Testis (tissue), 3 donors: Measurements from ENCODE around the gene R3HDM2. TPM values are rescaled to one million over a fixed set of nuclear protein-coding genes. Genes with fewer than 3 reads are reported as not detected.
"Not testable (repeated sequence)": the region's sequence is repeated elsewhere in the genome, so short reads cannot be mapped to it uniquely, and the experiment has no call there.

Experiments used
- DNase-seq: peaks from one replicate; pipeline ENCODE4 v3.0.0-alpha.2; 2019
- H3K27ac ChIP-seq, 2 donors: fragments of 200-600 bp; sonication (generic); one replicate each; pipeline ENCODE4 v1.5.1; 2019
- H3K27me3 ChIP-seq: fragments of 200-600 bp; sonication (generic); one replicate; pipeline ENCODE4 v1.5.1; 2019
- H3K36me3 ChIP-seq: fragments of 200-600 bp; sonication (generic); one replicate; pipeline ENCODE4 v1.5.1; 2017; ENCODE audit warnings: low read depth; ENCODE audit errors: missing control alignments
- H3K4me1 ChIP-seq: fragments of 200-600 bp; sonication (generic); one replicate; pipeline ENCODE4 v1.5.1; 2019
- H3K4me3 ChIP-seq, 2 donors: fragments of 200-600 bp; sonication (generic); one replicate each; pipeline ENCODE4 v1.5.1; 2017 to 2019
- H3K9me3 ChIP-seq: fragments of 200-600 bp; sonication (generic); one replicate; pipeline ENCODE4 v1.5.1; 2017
- CTCF ChIP-seq, 3 experiments: fragments of 450-650 bp in 2 of 3; fragments of 200-600 bp in 1 of 3; sonication (generic) in 1 of 3; IDR thresholded peaks; one replicate each; pipeline ENCODE4 v1.5.1; 2016 to 2019; ENCODE audit warnings: antibody characterized with exemption in 3 of 3, mild to moderate bottlenecking in 2 of 3, moderate library complexity in 1 of 3
- POLR2A ChIP-seq: fragments of 450-650 bp; IDR thresholded peaks from one replicate; pipeline ENCODE4 v1.6.1; 2017; ENCODE audit warnings: antibody characterized with exemption, mild to moderate bottlenecking, moderate library complexity
- WGBS, 2 donors: methylation state at CpG; one replicate each; pipeline ENCODE4 v1.1.5; 2018; 5-methylcytosine and 5-hydroxymethylcytosine counted together
- intact Hi-C: fragments of 100-400 bp; cut with DNase I; formaldehyde crosslinking; loops from one replicate; pipeline ENCODE4 v1.15.1; 2023; ENCODE audit warnings: low total_unique reads
- polyA plus RNA-seq: library from polyadenylated mRNA; stranded (reverse); fragments of 350-450 nt; fragmentation: Illumina TruSeq; extraction: RNeasy Lipid Tissue Mini Kit (QIAGEN cat#74804); gene quantifications from one replicate; pipeline ENCODE4 v1.2.3, GENCODE V29; 2014; ENCODE audit warnings: low read depth, low replicate concordance; ENCODE audit not compliant: insufficient read depth
- total RNA-seq, 2 donors: library from RNA; depleted of rRNA; stranded (reverse); fragments of >200 nt; gene quantifications; one replicate each; pipeline ENCODE4 v1.2.3, GENCODE V29; 2016

R3HDM2 gene
- total and polyA plus RNA-seq, 3 donors from 2014 or later = 54.6 to 93.9 (median 92.0) TPM

- H3K4me1 ChIP-seq = no peaks in the 10 kb centered on the region
- intact Hi-C loops = no loop called here
- no peaks in the 10 kb centered on the region for H3K36me3 ChIP-seq
- DNase-seq = no peak
- TF ChIP-seq CTCF (IDR thresholded peaks at IDR 0.05) (no peak), POLR2A (no peak)
- H3K27me3 ChIP-seq = no peaks in the 10 kb centered on the region
- no peaks in the 10 kb centered on the region for H3K9me3 ChIP-seq
- WGBS, 2 donors = 93 to 97% methylated on average over 5 of the region's 5 CpGs
- no peak overlapping the region for H3K27ac ChIP-seq
- H3K4me3 ChIP-seq = no peak overlapping the region
Measured at GRCh38 chr12:57404966-57405640, 25.7 kb downstream of the R3HDM2 start.

GRCh38 chr12:57402156-57402555, 28.7 kb downstream of the R3HDM2 start:
- H3K36me3 ChIP-seq, DNase-seq, H3K27ac ChIP-seq, H3K4me3 ChIP-seq, H3K27me3 ChIP-seq, H3K4me1 ChIP-seq, H3K9me3 ChIP-seq, intact Hi-C loops: not testable (repeated sequence)
- 93 to 95% methylated on average over 4 of the region's 4 CpGs for WGBS, 2 donors

- DNase-seq = no peak
- intact Hi-C loops = no loop called here
Measured at GRCh38 chr12:57401165-57401564, 29.7 kb downstream of the R3HDM2 start.

GRCh38 chr12:57399718-57400463, 31.0 kb downstream of the R3HDM2 start:
- H3K4me3 ChIP-seq, DNase-seq, intact Hi-C loops, H3K4me1 ChIP-seq, H3K9me3 ChIP-seq, H3K27ac ChIP-seq, H3K36me3 ChIP-seq, H3K27me3 ChIP-seq: not testable (repeated sequence)
- 94 to 95% methylated on average over 7 of the region's 7 CpGs for WGBS, 2 donors

More at GRCh38 chr12:57401165-57401564, 29.7 kb downstream of the R3HDM2 start:
- no peaks in the 10 kb centered on the region for H3K9me3 ChIP-seq
- no peak overlapping the region for H3K27ac ChIP-seq
- TF ChIP-seq POLR2A = no peak
- TF ChIP-seq CTCF (IDR thresholded peaks at IDR 0.05) = no peak
- H3K4me3 ChIP-seq = no peak overlapping the region
- WGBS, 2 donors = 71 to 72% methylated on average over 5 of the region's 5 CpGs
- H3K36me3 ChIP-seq = no peaks in the 10 kb centered on the region
- H3K27me3 ChIP-seq = no peaks in the 10 kb centered on the region
- no peaks in the 10 kb centered on the region for H3K4me1 ChIP-seq

GRCh38 chr12:57397441-57397840, 33.4 kb downstream of the R3HDM2 start:
- Histone ChIP-seq H3K27me3 (no peaks in the 10 kb centered on the region), H3K36me3 (no peaks in the 10 kb centered on the region), H3K9me3 (no peaks in the 10 kb centered on the region), H3K27ac (no peak overlapping the region), H3K4me3 (no peak overlapping the region), H3K4me1 (no peaks in the 10 kb centered on the region)
- no peak for TF ChIP-seq CTCF (IDR thresholded peaks at IDR 0.05)
- TF ChIP-seq POLR2A = no peak
- intact Hi-C loops = no loop called here
- 87 to 89% methylated on average over 2 of the region's 2 CpGs for WGBS, 2 donors
- no peak for DNase-seq
